Esophagus muscularis mucosa (tissue), 3 donors: ENCODE data around the gene USP32.

Experiments used
- CTCF ChIP-seq, 3 experiments: fragments of 200-600 bp in 2 of 3; fragments of 450-650 bp in 1 of 3; sonication (generic) in 2 of 3; IDR thresholded peaks; one replicate each; pipeline ENCODE4 v1.5.1; 2017 to 2019; ENCODE audit warnings: antibody characterized with exemption in 3 of 3, mild to moderate bottlenecking in 2 of 3, moderate library complexity in 1 of 3
- POLR2AphosphoS5 ChIP-seq, 2 donors: sonication (generic); formaldehyde crosslinking; IDR thresholded peaks; one replicate each; pipeline ENCODE4 v1.6.1; 2017; ENCODE audit warnings: antibody characterized with exemption in 2 of 2

GRCh38 chr17:60425626-60426025 is 33.7 kb upstream of the USP32 start:
- no peak for TF ChIP-seq CTCF (IDR thresholded peaks at IDR 0.05)
- no peak for TF ChIP-seq POLR2AphosphoS5 (IDR thresholded peaks at IDR 0.05)
